H1 (cell line): ENCODE data around the gene LDAH. TPM values are rescaled to one million over a fixed set of nuclear protein-coding genes. Genes with fewer than 3 reads are reported as not detected.

ENCODE experiments used
- CTBP2 ChIP-seq: IDR thresholded peaks from 2 replicates; pipeline ENCODE4 v1.7.0; 2011; ENCODE audit warnings: borderline replicate concordance, mild to moderate bottlenecking, moderate library complexity, mixed read lengths, low read length; ENCODE audit not compliant: insufficient read depth, insufficient read length
- TCF12 ChIP-seq: IDR thresholded peaks from 2 replicates; pipeline ENCODE4 v1.6.1; 2011; ENCODE audit warnings: low read depth, mild to moderate bottlenecking, low read length
- polyA plus RNA-seq, 7 experiments: library from polyadenylated mRNA; depleted of rRNA in 3 of 7; stranded (reverse) in 5 of 7; unstranded in 2 of 7; fragments of >200 nt in 5 of 7; fragments of 200-250 nt in 2 of 7; gene quantifications; 1 replicate in 5 of 7; 2 replicates in 1 of 7; 4 replicates in 1 of 7; pipeline versions ENCODE4 v1.2.1 to v1.2.3, GENCODE V29; 2011 to 2013; ENCODE audit warnings: missing spikeins in 2 of 7, mixed read lengths in 2 of 7
- total RNA-seq: library from RNA; stranded (reverse); fragmentation: NEBNext Ultra II Directional; extraction: Animal tissue kit (Norgen Biotek cat#: 25700); gene quantifications from 2 replicates; pipeline ENCODE4 v1.2.1, GENCODE V29; 2021

Gene LDAH
- total and polyA plus RNA-seq, 2 of the 8 experiments (the other 6 are each of a cell fraction or from before 2014, with no cell fraction given), result 10.9 to 26.3 TPM

DNA sequence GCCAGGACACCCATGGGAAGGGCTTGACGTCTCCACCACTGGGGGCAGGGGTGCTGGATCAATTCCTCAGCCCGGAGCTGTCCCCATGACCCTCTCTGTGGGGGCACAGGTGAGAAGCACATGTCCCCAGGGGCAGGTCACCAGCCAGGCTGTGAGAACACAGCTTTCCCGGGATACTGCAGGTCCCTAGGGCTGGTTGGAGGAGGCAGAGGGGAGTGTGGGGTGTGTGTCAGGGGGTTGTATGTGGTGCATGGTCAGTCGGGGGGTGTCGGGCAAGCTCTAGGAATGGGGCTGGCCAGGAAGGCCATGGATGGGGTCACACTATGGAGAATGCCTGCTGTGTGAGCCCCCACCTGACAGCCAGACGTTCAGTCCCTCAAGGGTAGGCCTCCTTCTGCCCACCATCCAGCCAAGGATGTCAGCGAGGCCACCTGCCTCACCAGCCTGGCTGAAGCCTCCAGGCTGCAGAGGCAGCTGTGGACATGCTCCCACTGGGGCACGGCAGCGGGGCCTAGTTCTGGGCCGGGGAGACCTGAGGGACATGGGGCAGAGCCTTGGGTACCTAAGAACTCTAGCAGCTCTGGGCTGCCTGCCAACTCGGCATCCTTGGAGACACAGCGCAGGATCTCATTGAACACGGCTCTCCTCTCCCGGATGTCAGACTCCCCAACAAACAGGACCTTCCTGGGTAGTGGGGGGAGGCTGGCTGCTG lies 182.3 kb downstream of the LDAH start (continued):
- TF ChIP-seq CTBP2 (no peak), TCF12 (no peak)
